Skeletal muscle tissue (tissue), 4 donors: ENCODE data around the gene SLC22A15. TPM values are rescaled to one million over a fixed set of nuclear protein-coding genes. Genes with fewer than 3 reads are reported as not detected.
"Not testable (repeated sequence)": the region's sequence is repeated elsewhere in the genome, so short reads cannot be mapped to it uniquely, and the experiment has no call there.

Source experiments
- H3K27ac ChIP-seq: one replicate; pipeline ENCODE4 v1.7.0; 2013; ENCODE audit warnings: mild to moderate bottlenecking, low read depth, low read length, inconsistent platforms
- H3K27me3 ChIP-seq, 3 donors: one replicate each; pipeline ENCODE4 v1.7.0; 2013; ENCODE audit warnings: low read length in 3 of 3; ENCODE audit not compliant: control insufficient read depth in 3 of 3, insufficient read depth in 3 of 3
- H3K36me3 ChIP-seq, 3 donors: one replicate each; pipeline ENCODE4 v1.7.0; 2013; ENCODE audit warnings: low read length in 3 of 3; ENCODE audit not compliant: control insufficient read depth in 3 of 3, insufficient read depth in 3 of 3
- H3K4me1 ChIP-seq, 3 donors: one replicate each; pipeline ENCODE4 v1.7.0; 2013; ENCODE audit warnings: low read length in 3 of 3, mild to moderate bottlenecking in 3 of 3; ENCODE audit not compliant: control insufficient read depth in 3 of 3, insufficient read depth in 3 of 3
- H3K4me3 ChIP-seq, 3 donors: one replicate each; pipeline ENCODE4 v1.7.0; 2013; ENCODE audit warnings: low read length in 3 of 3
- H3K9ac ChIP-seq, 3 donors: one replicate each; pipeline ENCODE4 v1.7.0; 2013; ENCODE audit warnings: low read length in 3 of 3, mild to moderate bottlenecking in 3 of 3, moderate library complexity in 2 of 3, low read depth in 1 of 3
- H3K9me3 ChIP-seq, 3 donors: one replicate each; pipeline ENCODE4 v1.7.0; 2013; ENCODE audit warnings: low read length in 3 of 3; ENCODE audit not compliant: control insufficient read depth in 3 of 3
- total RNA-seq: library from RNA; depleted of rRNA; stranded (reverse); fragments of >200 nt; gene quantifications from one replicate; pipeline ENCODE4 v1.2.3, GENCODE V29; 2014
- donor health status: Osteomylitis.

Gene SLC22A15
- total RNA-seq, 1 donor from 2014 or later: under 0.01 TPM

DNA sequence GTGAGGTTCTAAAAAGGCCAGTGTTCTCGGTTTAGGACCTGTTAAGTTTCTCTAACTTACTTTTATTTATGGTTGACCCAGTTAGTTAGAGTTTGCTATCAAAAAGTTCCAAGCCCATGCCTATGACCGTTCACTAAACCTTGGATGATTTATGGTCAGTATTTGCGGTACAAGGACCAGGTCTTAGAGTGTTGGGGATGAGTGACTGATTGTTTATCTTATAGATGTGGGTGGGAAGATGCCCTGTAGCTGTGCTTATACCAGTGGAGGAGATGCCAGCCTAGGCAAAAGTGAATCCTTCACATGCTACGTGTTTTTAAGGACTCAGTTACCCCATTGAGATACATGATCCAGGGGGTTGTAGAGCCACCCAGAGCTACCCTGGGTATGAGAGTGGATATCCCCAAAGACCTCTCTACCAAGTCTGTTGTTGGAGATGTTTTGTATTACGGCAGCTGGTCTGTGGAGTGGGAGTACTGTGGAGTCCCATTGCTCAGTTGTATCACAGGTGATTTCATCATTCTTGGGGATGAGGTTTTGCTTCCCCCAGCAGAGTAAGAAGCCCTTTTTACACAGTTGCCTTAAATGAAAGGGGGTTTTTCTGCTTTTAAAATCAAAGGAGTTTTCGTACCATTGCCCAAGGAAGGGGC lies 2.1 kb downstream of the SLC22A15 start:
- peaks cover 0 to 2% (median 0%) of the 10 kb centered on the region in 3 donors for H3K9me3 ChIP-seq
- no peak overlapping the region for H3K27ac ChIP-seq
- peaks cover 0 to 3% (median 3%) of the 10 kb centered on the region in 3 donors for H3K4me1 ChIP-seq
- H3K4me3 ChIP-seq: no peak overlapping the region
- no peak overlapping the region for H3K9ac ChIP-seq
- H3K36me3 ChIP-seq: no peaks in the 10 kb centered on the region
- H3K27me3 ChIP-seq: peaks cover 0 to 25% (median 24%) of the 10 kb centered on the region in 3 donors

DNA sequence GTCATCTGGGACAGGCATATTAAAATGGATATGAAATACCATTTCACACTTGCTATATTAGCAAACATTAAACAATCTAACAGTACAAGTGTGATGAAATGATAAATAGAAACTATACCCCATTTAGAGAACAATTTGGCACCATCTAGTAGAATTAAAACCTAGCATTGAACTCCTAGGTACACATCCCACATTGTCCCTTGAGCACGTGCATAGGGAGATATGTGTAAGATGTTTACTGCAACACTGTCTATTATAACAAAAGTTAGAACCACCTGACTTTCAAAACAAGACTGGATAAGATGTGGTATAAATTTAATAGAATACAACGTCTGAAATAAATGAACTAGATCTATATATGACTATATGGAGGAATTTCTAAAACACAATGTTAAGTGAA lies 3.8 kb downstream of the SLC22A15 start:
- H3K36me3 ChIP-seq: no peaks in the 10 kb centered on the region
- no peak overlapping the region for H3K4me3 ChIP-seq
- peaks cover 0 to 24% (median 22%) of the 10 kb centered on the region in 3 donors for H3K27me3 ChIP-seq
- peaks cover 0 to 3% (median 3%) of the 10 kb centered on the region in 3 donors for H3K4me1 ChIP-seq
- no peak overlapping the region for H3K27ac ChIP-seq
- H3K9ac ChIP-seq: no peak overlapping the region
- H3K9me3 ChIP-seq: peaks cover 0 to 2% (median 0%) of the 10 kb centered on the region in 3 donors

DNA sequence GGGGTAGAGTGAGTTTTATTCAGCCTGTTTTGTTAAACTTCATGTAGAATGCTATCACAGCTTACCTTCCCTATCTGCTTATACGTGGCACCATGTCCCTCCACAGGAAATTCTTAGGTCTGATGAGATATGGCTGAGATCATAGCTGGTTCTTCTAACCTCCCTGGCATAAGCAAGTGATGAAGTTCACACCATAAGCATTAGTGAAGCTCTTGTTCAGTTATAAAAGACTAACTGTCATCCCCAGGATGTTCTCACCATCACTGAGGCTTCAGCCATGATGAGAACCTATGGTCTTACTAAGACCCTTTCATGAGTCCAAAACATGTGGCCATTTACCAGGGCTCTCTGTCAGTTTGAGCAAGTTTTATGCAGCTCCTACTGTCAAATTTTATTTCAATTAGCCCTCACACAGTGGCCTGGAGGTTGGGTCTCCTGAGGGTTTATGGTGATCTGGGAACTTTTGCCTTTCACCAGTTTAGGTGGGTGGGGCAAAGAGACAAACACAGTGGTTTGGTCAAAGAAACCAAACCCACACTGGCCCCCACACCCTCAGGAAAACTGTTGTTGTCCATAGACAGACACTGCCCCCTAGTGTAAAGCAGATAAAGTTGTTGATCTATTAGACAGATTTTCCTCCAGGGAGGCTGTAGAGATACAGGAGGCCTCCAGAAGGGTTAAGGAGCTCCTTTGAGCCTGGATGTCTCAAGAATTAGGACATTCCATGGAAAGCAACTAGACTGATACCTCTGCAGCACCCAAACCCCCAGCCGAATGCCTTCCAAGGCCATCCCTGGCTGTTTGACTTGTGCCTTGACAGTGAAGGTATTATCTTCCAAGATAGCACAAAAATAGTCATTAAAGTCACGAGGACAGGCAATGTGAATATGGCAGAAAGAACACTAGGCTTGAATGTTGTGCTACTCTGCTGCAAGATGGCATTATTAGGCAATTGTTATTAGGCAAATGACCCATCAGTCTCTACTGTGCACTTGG lies 5.0 kb downstream of the SLC22A15 start:
- Histone ChIP-seq H3K4me3 (no peak overlapping the region), H3K27ac (no peak overlapping the region), H3K9ac (no peak overlapping the region), H3K27me3 (peaks cover 0 to 15% (median 14%) of the 10 kb centered on the region in 3 donors), H3K4me1 (no peaks in the 10 kb centered on the region), H3K9me3 (no peaks in the 10 kb centered on the region), H3K36me3 (no peaks in the 10 kb centered on the region)

DNA sequence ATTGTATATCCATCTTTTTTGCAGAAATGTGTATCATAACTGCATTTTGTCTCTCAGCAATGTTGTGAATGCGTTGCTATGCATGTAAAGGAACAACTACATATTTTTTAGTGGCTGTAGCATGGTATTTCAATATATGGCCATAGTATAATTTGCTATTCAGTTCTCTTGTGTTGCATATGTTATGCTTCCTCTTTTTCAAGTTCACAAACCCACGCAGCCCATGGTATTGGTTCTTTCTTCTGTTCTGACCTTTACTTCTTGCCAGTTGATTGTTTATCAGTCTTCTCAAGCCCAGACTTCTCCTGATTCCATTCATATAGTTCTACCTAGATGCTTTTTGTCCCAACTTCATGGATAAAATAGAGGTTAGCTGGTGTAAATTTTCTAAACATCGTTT lies 6.1 kb downstream of the SLC22A15 start:
- Histone ChIP-seq H3K4me3 (no peak overlapping the region), H3K9me3 (no peaks in the 10 kb centered on the region), H3K4me1 (no peaks in the 10 kb centered on the region), H3K27me3 (peaks cover 0 to 8% (median 7%) of the 10 kb centered on the region in 3 donors), H3K27ac (no peak overlapping the region), H3K9ac (no peak overlapping the region), H3K36me3 (no peaks in the 10 kb centered on the region)

DNA sequence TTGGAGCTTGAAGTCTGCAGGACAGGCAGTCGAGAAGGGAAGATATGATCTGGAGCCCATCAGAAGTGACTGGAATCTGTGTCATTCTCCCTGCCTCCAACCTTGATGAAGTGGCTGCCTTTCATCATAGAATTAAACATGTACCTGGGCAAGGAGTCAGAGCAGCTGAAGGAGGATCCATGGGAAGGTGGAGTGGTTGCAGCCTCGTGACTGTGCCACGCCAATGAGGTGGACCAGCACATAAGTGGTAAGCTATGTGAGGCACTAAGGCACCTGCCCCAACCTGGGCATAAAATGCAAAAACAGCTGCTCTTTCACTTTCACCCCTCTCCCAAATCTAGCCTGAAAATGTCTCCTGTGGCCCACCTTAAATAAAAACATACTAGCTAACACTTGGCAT lies 7.3 kb downstream of the SLC22A15 start:
- no peak overlapping the region for H3K9ac ChIP-seq
- H3K36me3 ChIP-seq: no peaks in the 10 kb centered on the region
- H3K9me3 ChIP-seq: no peaks in the 10 kb centered on the region
- H3K4me1 ChIP-seq: no peaks in the 10 kb centered on the region
- no peak overlapping the region for H3K4me3 ChIP-seq
- H3K27me3 ChIP-seq: peaks cover 0 to under 1% (median 0%) of the 10 kb centered on the region in 3 donors
- H3K27ac ChIP-seq: no peak overlapping the region

DNA sequence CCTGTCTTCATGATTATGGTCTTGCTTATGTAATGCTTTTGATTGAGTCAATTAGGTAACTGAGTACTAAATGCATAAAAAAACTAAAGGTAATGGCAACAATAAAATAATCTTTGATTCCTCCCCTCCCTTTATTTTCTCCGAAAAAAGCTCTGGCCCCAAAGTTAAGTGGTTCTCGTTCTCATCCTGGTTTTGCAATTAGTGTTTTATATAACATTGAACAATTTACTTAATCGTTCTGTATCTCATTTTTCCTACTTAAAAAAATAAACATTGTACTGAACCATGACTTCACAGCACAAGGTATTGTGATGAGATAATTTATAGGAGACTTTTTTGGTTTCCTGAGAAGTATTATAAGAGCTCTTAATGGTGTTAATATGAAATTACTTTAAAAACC lies 11.3 kb downstream of the SLC22A15 start:
- H3K9ac ChIP-seq: no peak overlapping the region
- no peaks in the 10 kb centered on the region for H3K9me3 ChIP-seq
- H3K4me3 ChIP-seq: no peak overlapping the region
- H3K27me3 ChIP-seq: no peaks in the 10 kb centered on the region
- no peak overlapping the region for H3K27ac ChIP-seq
- no peaks in the 10 kb centered on the region for H3K36me3 ChIP-seq
- no peaks in the 10 kb centered on the region for H3K4me1 ChIP-seq

DNA sequence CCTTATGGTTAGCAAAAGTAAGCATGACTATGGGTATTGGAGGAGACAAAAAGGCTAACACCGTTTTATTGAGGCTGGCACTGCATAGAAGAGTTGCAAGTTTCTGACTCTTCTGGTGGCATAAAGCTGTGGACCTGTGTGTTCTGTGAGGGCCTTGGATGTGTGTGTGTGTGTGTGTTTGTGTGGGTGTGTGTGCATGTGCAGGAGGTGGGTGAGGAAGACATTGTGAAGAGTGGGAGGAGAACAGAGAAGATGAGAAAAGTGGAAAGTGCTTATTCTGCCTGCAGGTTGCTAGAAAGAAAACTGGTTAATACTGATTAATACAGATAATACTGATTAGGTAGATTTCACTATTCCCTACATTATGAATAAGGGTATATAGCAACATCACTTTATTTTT lies 12.6 kb downstream of the SLC22A15 start:
- no peak overlapping the region for H3K4me3 ChIP-seq
- no peaks in the 10 kb centered on the region for H3K4me1 ChIP-seq
- H3K9me3 ChIP-seq: no peaks in the 10 kb centered on the region
- H3K27me3 ChIP-seq: no peaks in the 10 kb centered on the region
- no peak overlapping the region for H3K27ac ChIP-seq
- H3K9ac ChIP-seq: no peak overlapping the region
- peaks cover 0 to 2% (median 0%) of the 10 kb centered on the region in 3 donors for H3K36me3 ChIP-seq

DNA sequence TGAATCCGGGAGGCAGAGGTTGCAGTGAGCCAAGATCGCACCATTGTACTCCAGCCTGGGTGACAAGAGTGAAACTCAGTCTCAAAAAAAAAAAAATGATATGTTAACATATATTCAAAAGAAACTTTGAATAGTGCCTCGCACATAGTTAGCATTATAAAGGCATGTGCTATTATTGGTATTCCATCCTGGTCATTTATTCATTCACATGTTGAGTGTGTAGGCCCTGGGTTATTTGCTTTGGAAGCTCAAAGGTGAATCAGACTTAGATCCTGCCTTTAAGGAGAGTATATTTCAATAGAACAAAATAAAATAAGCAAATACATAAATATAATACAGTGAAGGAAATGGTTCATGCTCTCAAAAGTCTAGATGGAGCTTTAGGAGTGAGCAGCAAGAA lies 13.4 kb downstream of the SLC22A15 start:
- Histone ChIP-seq H3K36me3 (peaks cover 0 to 2% (median 0%) of the 10 kb centered on the region in 3 donors), H3K27me3 (no peaks in the 10 kb centered on the region), H3K9ac (no peak overlapping the region), H3K27ac (no peak overlapping the region), H3K9me3 (no peaks in the 10 kb centered on the region), H3K4me3 (no peak overlapping the region), H3K4me1 (no peaks in the 10 kb centered on the region)

DNA sequence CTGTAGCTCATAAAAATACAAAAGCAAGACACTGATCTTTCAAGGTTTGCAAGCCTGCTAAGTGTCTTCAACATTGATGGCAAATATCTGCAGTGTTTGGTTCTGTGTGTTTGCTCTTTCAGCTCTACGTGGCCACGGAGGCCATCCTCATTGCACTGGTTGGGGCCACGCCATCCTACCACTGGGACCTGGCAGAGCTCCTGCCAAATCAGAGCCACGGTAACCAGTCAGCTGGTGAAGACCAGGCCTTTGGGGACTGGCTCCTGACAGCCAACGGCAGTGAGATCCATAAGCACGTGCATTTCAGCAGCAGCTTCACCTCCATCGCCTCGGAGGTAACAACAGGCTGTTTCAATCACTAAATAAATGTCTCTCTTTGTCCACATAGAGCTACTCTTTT lies 15.6 kb downstream of the SLC22A15 start:
- Histone ChIP-seq H3K36me3 (peaks cover 0 to 2% (median 0%) of the 10 kb centered on the region in 3 donors), H3K27ac (no peak overlapping the region), H3K4me1 (no peaks in the 10 kb centered on the region), H3K27me3 (no peaks in the 10 kb centered on the region), H3K4me3 (no peak overlapping the region), H3K9me3 (peaks cover 0 to 2% (median 0%) of the 10 kb centered on the region in 3 donors), H3K9ac (no peak overlapping the region)

DNA sequence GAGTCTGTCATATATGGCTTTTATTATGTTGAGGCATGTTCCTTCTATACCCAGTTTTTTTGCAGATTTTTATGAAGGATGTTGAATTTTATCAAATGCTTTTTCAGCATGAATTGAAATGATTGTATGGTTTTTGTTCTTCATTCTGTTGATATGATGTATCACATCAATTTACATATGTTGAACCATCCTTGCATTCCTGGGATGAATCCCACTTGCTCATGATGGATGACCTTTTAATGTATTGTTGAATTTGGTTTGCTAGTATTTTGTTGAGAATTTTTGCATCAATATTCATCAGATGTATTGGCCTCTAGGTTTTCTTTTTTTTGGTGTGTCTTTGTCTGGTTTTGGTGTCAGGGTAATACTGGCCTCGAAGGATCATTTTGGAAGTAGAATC lies 21.6 kb downstream of the SLC22A15 start:
- not testable (repeated sequence) for H3K27me3 ChIP-seq, H3K36me3 ChIP-seq, H3K4me3 ChIP-seq, H3K9ac ChIP-seq, H3K27ac ChIP-seq, H3K4me1 ChIP-seq
- peaks cover 0 to 12% (median 0%) of the 10 kb centered on the region in 3 donors for H3K9me3 ChIP-seq
